Heart left ventricle (tissue), 16 donors: Measurements from ENCODE around the gene WTIP. TPM values are rescaled to one million over a fixed set of nuclear protein-coding genes. Genes with fewer than 3 reads are reported as not detected.
"Not testable (repeated sequence)": the region's sequence is repeated elsewhere in the genome, so short reads cannot be mapped to it uniquely, and the experiment has no call there.

Source experiments
- ATAC-seq, 4 donors: fragments of 200-7000 bp; cut with Tn5 transposase; one replicate each; pipeline ENCODE4 v1.9.1; 2020 to 2022; ENCODE audit warnings: moderate library complexity in 4 of 4, mild to moderate bottlenecking in 3 of 4, moderate number of reproducible peaks in 1 of 4
- DNase-seq, 5 donors: peaks; one replicate each; pipeline ENCODE4 v3.0.0-alpha.2; 2020
- H3K27ac ChIP-seq, 12 donors: fragments of 200-600 bp; sonication (generic) in 4 of 12; one replicate each; pipeline versions ENCODE4 v1.5.0 to v1.8.0; 2016 to 2022; ENCODE audit warnings: mild to moderate bottlenecking in 2 of 12
- H3K27me3 ChIP-seq, 9 donors: fragments of 200-600 bp; sonication (generic) in 2 of 9; one replicate each; pipeline versions ENCODE4 v1.5.1 to v1.8.0; 2016 to 2022; ENCODE audit warnings: mild to moderate bottlenecking in 3 of 9
- H3K36me3 ChIP-seq, 9 donors: fragments of 200-600 bp; sonication (generic) in 2 of 9; one replicate each; pipeline versions ENCODE4 v1.5.0 to v1.8.0; 2018 to 2022; ENCODE audit warnings: mild to moderate bottlenecking in 2 of 9
- H3K4me1 ChIP-seq, 12 donors: fragments of 200-600 bp; sonication (generic) in 4 of 12; one replicate each; pipeline versions ENCODE4 v1.5.0 to v1.8.0; 2016 to 2022; ENCODE audit warnings: mild to moderate bottlenecking in 3 of 12
- H3K4me3 ChIP-seq, 12 donors: fragments of 200-600 bp; sonication (generic) in 4 of 12; one replicate each; pipeline versions ENCODE4 v1.5.0 to v1.8.0; 2017 to 2022; ENCODE audit warnings: mild to moderate bottlenecking in 9 of 12, moderate library complexity in 4 of 12
- H3K9me3 ChIP-seq, 12 donors: fragments of 200-600 bp; sonication (generic) in 4 of 12; one replicate each; pipeline versions ENCODE4 v1.5.0 to v1.8.0; 2016 to 2022; ENCODE audit warnings: mild to moderate bottlenecking in 1 of 12
- CTCF ChIP-seq, 12 donors: fragments of 200-600 bp; sonication (generic) in 4 of 12; IDR thresholded peaks; one replicate each; pipeline versions ENCODE4 v1.5.0 to v1.8.0; 2018 to 2022; ENCODE audit warnings: antibody characterized with exemption in 12 of 12, mild to moderate bottlenecking in 5 of 12
- POLR2A ChIP-seq, 2 donors: fragments of 450-650 bp; IDR thresholded peaks; one replicate each; pipeline ENCODE4 v1.6.1; 2017; ENCODE audit warnings: antibody characterized with exemption in 2 of 2, mild to moderate bottlenecking in 2 of 2, moderate library complexity in 2 of 2
- WGBS, 4 donors: extraction: QIAGEN DNeasy Blood & Tissue Kit in 2 of 4; methylation state at CpG; one replicate each; pipeline versions ENCODE4 v1.1.5 to v1.1.7; 2013 to 2018; 5-methylcytosine and 5-hydroxymethylcytosine counted together
- intact Hi-C, 10 donors: fragments of 100-400 bp; cut with DNase I; formaldehyde crosslinking; loops; one replicate each; pipeline versions ENCODE4 v1.11.1 to v1.14.2; 2022
- polyA plus RNA-seq, 2 donors: library from polyadenylated mRNA; stranded (reverse); fragments of 200-250 nt; gene quantifications; one replicate each; pipeline ENCODE4 v1.2.3, GENCODE V29; 2013
- total RNA-seq, 9 donors: library from RNA; depleted of rRNA in 2 of 9; stranded (reverse); fragments of >200 nt in 2 of 9; fragmentation: NEBNext Ultra II Directional in 3 of 9; extraction: Animal tissue kit (Norgen Biotek cat#: 25700) in 3 of 9; gene quantifications; one replicate each; pipeline versions ENCODE4 v1.1.0 to v1.2.4, GENCODE V29; 2016 to 2023
- donor health status: ischemic (EF 13 %, LVEDD 7.1; RV severe dilation, severe dysfunction).
- donor health status: healthy with polysubstance abuse.
- donor health status: DM: no; HTN: yes; CAD: no.
- donor health status: DM: no; HTN: no; CAD: no.
- donor health status: ischemic (EF 25% LVEDD 6.9; RV normal size, moderate dysfunction).
- donor health status: ischemic (EF 25% LVEDD 5.7; RV mildly dilated, moderate dysfunction).
- donor health status: healthy.
- donor health status: DM: yes; HTN: yes; CAD: no.
- donor health status: ischemic (EF 35%, LVEDD 5.7; RV mildly dilated, moderate dysfunction).
- donor health status: nonischemic (EF 11% LVEDD 7.7; RV severe dilation, severe dysfunction).
- donor health status: DM: yes; HTN: yes; CAD: no.
- donor health status: PGD.
- donor health status: ischemic (EF 29% LVEDD 5.4; RV normal size, mild dysfunction).
- donor health status: nonischemic (EF 23%, LVEDD 6.1; RV moderate dilation, normal function).

The WTIP gene
- total and polyA plus RNA-seq, 11 donors: 6.6 to 33.3 (median 19.6) TPM

GRCh38 chr19:34457446-34457845, 24.1 kb upstream of the WTIP start:
- no peak for DNase-seq
- TF ChIP-seq POLR2A (IDR thresholded peaks at IDR 0.05) (no peak), CTCF (IDR thresholded peaks at IDR 0.05) (no peak)
- no peaks in the 10 kb centered on the region for H3K9me3 ChIP-seq
- no peak overlapping the region for H3K4me3 ChIP-seq
- WGBS, 4 donors: 64 to 73% (median 66%) methylated on average over 4 of the region's 4 CpGs
- peaks cover 0 to 49% (median 30%) of the 10 kb centered on the region in 12 donors for H3K4me1 ChIP-seq
- H3K27me3 ChIP-seq: no peaks in the 10 kb centered on the region
- peaks cover 0 to 97% (median 90%) of the 10 kb centered on the region in 9 donors for H3K36me3 ChIP-seq
- no peak for ATAC-seq
- intact Hi-C loops: no loop called here
- no peak overlapping the region for H3K27ac ChIP-seq

GRCh38 chr19:34458677-34459076, 22.9 kb upstream of the WTIP start:
- Histone ChIP-seq H3K4me3 (no peak overlapping the region), H3K27ac (peak overlapping the region in 3 of 12 donors; percentile 1 to 24 (median 5)), H3K9me3 (no peaks in the 10 kb centered on the region), H3K36me3 (peaks cover 0 to 97% (median 90%) of the 10 kb centered on the region in 9 donors), H3K4me1 (peaks cover 0 to 55% (median 32%) of the 10 kb centered on the region in 12 donors), H3K27me3 (no peaks in the 10 kb centered on the region)
- ATAC-seq (peak in 1 of 4 donors; percentile 32), DNase-seq (no peak)
- 82 to 91% (median 89%) methylated on average over 5 of the region's 5 CpGs for WGBS, 4 donors
- TF ChIP-seq CTCF (IDR thresholded peaks at IDR 0.05) (no peak), POLR2A (IDR thresholded peaks at IDR 0.05) (no peak)
- intact Hi-C loops: no loop called here

GRCh38 chr19:34459614-34460013, 21.9 kb upstream of the WTIP start:
- Histone ChIP-seq H3K9me3 (no peaks in the 10 kb centered on the region), H3K27me3 (no peaks in the 10 kb centered on the region), H3K4me3 (no peak overlapping the region), H3K4me1 (peaks cover 0 to 50% (median 32%) of the 10 kb centered on the region in 12 donors), H3K36me3 (peaks cover 0 to 97% (median 90%) of the 10 kb centered on the region in 9 donors), H3K27ac (peak overlapping the region in 6 of 12 donors; percentile 8 to 86 (median 54))
- ATAC-seq (no peak), DNase-seq (no peak)
- intact Hi-C loops: no loop called here
- no peak for TF ChIP-seq POLR2A (IDR thresholded peaks at IDR 0.05)
- TF ChIP-seq CTCF (IDR thresholded peaks at IDR 0.05): no peak
- 81 to 84% (median 82%) methylated on average over 2 of the region's 2 CpGs for WGBS, 4 donors

- WGBS, 4 donors: 41 to 66% (median 54%) methylated on average over 5 of the region's 5 CpGs
- ATAC-seq: peak; percentile 81 to 91 (median 86)
- TF ChIP-seq POLR2A (IDR thresholded peaks at IDR 0.05): no peak
- no peak for TF ChIP-seq CTCF (IDR thresholded peaks at IDR 0.05)
These were observed 20.0 kb upstream of the WTIP start for GRCh38 chr19:34461375-34462100.

GRCh38 chr19:34464785-34465184, 16.8 kb upstream of the WTIP start:
- 94 to 99% (median 96%) methylated on average over 4 of the region's 4 CpGs for WGBS, 4 donors
- peaks cover 0 to 38% (median 24%) of the 10 kb centered on the region in 12 donors for H3K4me1 ChIP-seq
- H3K36me3 ChIP-seq: peaks cover 0 to 100% (median 100%) of the 10 kb centered on the region in 9 donors
- intact Hi-C loops, H3K9me3 ChIP-seq, H3K27me3 ChIP-seq, ATAC-seq, DNase-seq, H3K27ac ChIP-seq, H3K4me3 ChIP-seq: not testable (repeated sequence)

More at GRCh38 chr19:34461375-34462100, 20.0 kb upstream of the WTIP start:
- Histone ChIP-seq H3K27me3 (no peaks in the 10 kb centered on the region), H3K4me3 (no peak overlapping the region), H3K9me3 (no peaks in the 10 kb centered on the region), H3K27ac (peak overlapping the region; percentile 20 to 89 (median 67)), H3K36me3 (peaks cover 0 to 97% (median 94%) of the 10 kb centered on the region in 9 donors), H3K4me1 (peaks cover 0 to 50% (median 32%) of the 10 kb centered on the region in 12 donors)
- DNase-seq: no peak
- intact Hi-C loops: no loop called here
